ENCODE measurements around the gene KIAA0930.

Gene KIAA0930

GRCh38 chr22:45200860-45201511 lies 39.7 kb downstream of the KIAA0930 start:
- no peak overlapping the region for H3K4me3 ChIP-seq (ENCODE audit: low read depth, low read length)
- CTCF ChIA-PET, result interaction anchor here (1.3 kb wide), 1 partner anchor 10 kb away, joined by 3 read pairs; no protein-coding TSS in a partner anchor

DNA sequence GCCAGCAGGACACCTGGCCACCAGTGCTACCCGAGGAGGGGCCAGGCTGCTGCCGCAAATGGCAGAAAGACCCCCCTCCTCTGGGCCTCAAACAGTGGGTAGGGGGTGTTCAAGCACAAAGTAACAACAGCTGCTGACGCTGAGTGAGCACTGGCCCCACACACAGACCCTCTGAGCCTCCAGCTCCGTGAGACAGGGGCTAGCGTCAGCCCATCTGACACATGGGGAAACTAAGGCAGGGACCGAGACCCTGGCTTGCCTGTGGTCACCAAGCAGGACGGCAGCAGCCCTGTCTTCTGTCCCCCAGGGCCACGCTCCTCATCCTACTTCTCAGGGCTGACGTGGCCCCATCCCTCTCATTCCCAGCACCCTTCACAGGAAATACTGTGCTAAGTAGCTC lies 40.5 kb downstream of the KIAA0930 start:
- Histone ChIP-seq H3K36me3 (ENCODE audit: control insufficient read depth in 2 of 2, insufficient read depth in 1 of 2, low read length in 2 of 2) (peaks cover 0 to 85% of the 10 kb centered on the region in 2 experiments; a peak in 1 of 3 replicates), H3K27ac (ENCODE audit: extremely low read depth, low read depth, low read length) (no peak overlapping the region), H3K9me3 (ENCODE audit: control insufficient read depth, insufficient read depth, low read depth, low read length) (no peaks in the 10 kb centered on the region), H3K4me3 (ENCODE audit: low read depth, low read length) (no peak overlapping the region), H3K4me1 (ENCODE audit: control insufficient read depth, insufficient read depth, low read length) (peaks cover 4% of the 10 kb centered on the region; the same call in 1 of the 2 replicates)
- TF ChIP-seq ZNF580 (tag by site-specific recombination; IDR thresholded peaks at IDR 0.05) (no peak), MYNN (tag by site-specific recombination; IDR thresholded peaks at IDR 0.05; ENCODE audit: borderline replicate concordance) (no peak), YY1 (tag by site-specific recombination; IDR thresholded peaks at IDR 0.05) (no peak), ZBTB48 (tag by site-specific recombination; IDR thresholded peaks at IDR 0.05) (no peak)
- TF ChIP-seq, protein P1, sequence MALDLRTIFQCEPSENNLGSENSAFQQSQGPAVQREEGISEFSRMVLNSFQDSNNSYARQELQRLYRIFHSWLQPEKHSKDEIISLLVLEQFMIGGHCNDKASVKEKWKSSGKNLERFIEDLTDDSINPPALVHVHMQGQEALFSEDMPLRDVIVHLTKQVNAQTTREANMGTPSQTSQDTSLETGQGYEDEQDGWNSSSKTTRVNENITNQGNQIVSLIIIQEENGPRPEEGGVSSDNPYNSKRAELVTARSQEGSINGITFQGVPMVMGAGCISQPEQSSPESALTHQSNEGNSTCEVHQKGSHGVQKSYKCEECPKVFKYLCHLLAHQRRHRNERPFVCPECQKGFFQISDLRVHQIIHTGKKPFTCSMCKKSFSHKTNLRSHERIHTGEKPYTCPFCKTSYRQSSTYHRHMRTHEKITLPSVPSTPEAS (tag by site-specific recombination; IDR thresholded peaks at IDR 0.05), result no peak
- TF ChIP-seq, protein P2, sequence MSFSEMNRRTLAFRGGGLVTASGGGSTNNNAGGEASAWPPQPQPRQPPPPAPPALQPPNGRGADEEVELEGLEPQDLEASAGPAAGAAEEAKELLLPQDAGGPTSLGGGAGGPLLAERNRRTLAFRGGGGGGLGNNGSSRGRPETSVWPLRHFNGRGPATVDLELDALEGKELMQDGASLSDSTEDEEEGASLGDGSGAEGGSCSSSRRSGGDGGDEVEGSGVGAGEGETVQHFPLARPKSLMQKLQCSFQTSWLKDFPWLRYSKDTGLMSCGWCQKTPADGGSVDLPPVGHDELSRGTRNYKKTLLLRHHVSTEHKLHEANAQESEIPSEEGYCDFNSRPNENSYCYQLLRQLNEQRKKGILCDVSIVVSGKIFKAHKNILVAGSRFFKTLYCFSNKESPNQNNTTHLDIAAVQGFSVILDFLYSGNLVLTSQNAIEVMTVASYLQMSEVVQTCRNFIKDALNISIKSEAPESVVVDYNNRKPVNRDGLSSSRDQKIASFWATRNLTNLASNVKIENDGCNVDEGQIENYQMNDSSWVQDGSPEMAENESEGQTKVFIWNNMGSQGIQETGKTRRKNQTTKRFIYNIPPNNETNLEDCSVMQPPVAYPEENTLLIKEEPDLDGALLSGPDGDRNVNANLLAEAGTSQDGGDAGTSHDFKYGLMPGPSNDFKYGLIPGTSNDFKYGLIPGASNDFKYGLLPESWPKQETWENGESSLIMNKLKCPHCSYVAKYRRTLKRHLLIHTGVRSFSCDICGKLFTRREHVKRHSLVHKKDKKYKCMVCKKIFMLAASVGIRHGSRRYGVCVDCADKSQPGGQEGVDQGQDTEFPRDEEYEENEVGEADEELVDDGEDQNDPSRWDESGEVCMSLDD (tag by site-specific recombination; IDR thresholded peaks at IDR 0.05), result no peak
- ChIA-PET CTCF (interaction anchor here (1.3 kb wide), 1 partner anchor 11 kb away, joined by 3 read pairs; no protein-coding TSS in a partner anchor), POLR2A (no interaction called here)

More at GRCh38 chr22:45200860-45201511, 39.7 kb downstream of the KIAA0930 start:
- H3K27ac ChIP-seq (ENCODE audit: extremely low read depth, low read depth, low read length), result no peak overlapping the region
- H3K4me1 ChIP-seq (ENCODE audit: control insufficient read depth, insufficient read depth, low read length), result peaks cover 4% of the 10 kb centered on the region; the same call in 1 of the 2 replicates
- peaks cover 0 to 81% of the 10 kb centered on the region in 2 experiments; a peak in 2 of 3 replicates for H3K36me3 ChIP-seq (ENCODE audit: control insufficient read depth in 2 of 2, insufficient read depth in 1 of 2, low read length in 2 of 2)
- no peaks in the 10 kb centered on the region for H3K9me3 ChIP-seq (ENCODE audit: control insufficient read depth, insufficient read depth, low read depth, low read length)
- POLR2A ChIA-PET, result no interaction called here
- TF ChIP-seq ZNF292 (tag by site-specific recombination; IDR thresholded peaks at IDR 0.05; ENCODE audit: borderline replicate concordance, low read depth) (no peak), ZNF548 (tag by site-specific recombination; IDR thresholded peaks at IDR 0.05) (no peak), ELK4 (IDR thresholded peaks at IDR 0.05; ENCODE audit: borderline replicate concordance, low read depth, low read length) (no peak), ZNF776 (tag by site-specific recombination; IDR thresholded peaks at IDR 0.05; ENCODE audit: borderline replicate concordance) (no peak), GLI4 (tag by site-specific recombination; IDR thresholded peaks at IDR 0.05) (peak; percentile 40; the same call in 1 of the 2 replicates), ZFP3 (tag by site-specific recombination; IDR thresholded peaks at IDR 0.05; ENCODE audit: low read depth) (peak; percentile 91)
- TF ChIP-seq, protein P3, sequence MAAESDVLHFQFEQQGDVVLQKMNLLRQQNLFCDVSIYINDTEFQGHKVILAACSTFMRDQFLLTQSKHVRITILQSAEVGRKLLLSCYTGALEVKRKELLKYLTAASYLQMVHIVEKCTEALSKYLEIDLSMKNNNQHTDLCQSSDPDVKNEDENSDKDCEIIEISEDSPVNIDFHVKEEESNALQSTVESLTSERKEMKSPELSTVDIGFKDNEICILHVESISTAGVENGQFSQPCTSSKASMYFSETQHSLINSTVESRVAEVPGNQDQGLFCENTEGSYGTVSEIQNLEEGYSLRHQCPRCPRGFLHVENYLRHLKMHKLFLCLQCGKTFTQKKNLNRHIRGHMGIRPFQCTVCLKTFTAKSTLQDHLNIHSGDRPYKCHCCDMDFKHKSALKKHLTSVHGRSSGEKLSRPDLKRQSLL (tag by site-specific recombination; IDR thresholded peaks at IDR 0.05), result peak; percentile 63; the same call in 1 of the 2 replicates

GRCh38 chr22:45199723-45200122 lies 41.0 kb downstream of the KIAA0930 start:
- Histone ChIP-seq H3K4me1 (ENCODE audit: control insufficient read depth, insufficient read depth, low read length) (peaks cover 4% of the 10 kb centered on the region; the same call in 1 of the 2 replicates), H3K27ac (ENCODE audit: extremely low read depth, low read depth, low read length) (no peak overlapping the region), H3K9me3 (ENCODE audit: control insufficient read depth, insufficient read depth, low read depth, low read length) (no peaks in the 10 kb centered on the region), H3K36me3 (ENCODE audit: control insufficient read depth in 2 of 2, insufficient read depth in 1 of 2, low read length in 2 of 2) (peaks cover 0 to 86% of the 10 kb centered on the region in 2 experiments; a peak in 1 of 3 replicates), H3K4me3 (ENCODE audit: low read depth, low read length) (no peak overlapping the region)
- no peak for TF ChIP-seq ZNF366 (tag by site-specific recombination; conservative IDR thresholded peaks at IDR 0.05)
- no peak for TF ChIP-seq ZNF140 (tag by site-specific recombination; IDR thresholded peaks at IDR 0.05)
- no peak for TF ChIP-seq ZNF585B (tag by site-specific recombination; IDR thresholded peaks at IDR 0.05)
- no peak for TF ChIP-seq ZNF629 (tag by site-specific recombination; IDR thresholded peaks at IDR 0.05)
- TF ChIP-seq ZBTB1 (tag by site-specific recombination; IDR thresholded peaks at IDR 0.05), result no peak
- TF ChIP-seq ZNF704 (tag by site-specific recombination; IDR thresholded peaks at IDR 0.05), result no peak
- TF ChIP-seq ZNF626 (tag by site-specific recombination; IDR thresholded peaks at IDR 0.05), result no peak
- TF ChIP-seq ZNF837 (tag by site-specific recombination; IDR thresholded peaks at IDR 0.05), result no peak
- TF ChIP-seq ZNF426 (tag by site-specific recombination; IDR thresholded peaks at IDR 0.05), result no peak
- TF ChIP-seq ZNF16 (tag by site-specific recombination; IDR thresholded peaks at IDR 0.05; ENCODE audit: low read depth), result no peak
- TF ChIP-seq SCRT2 (tag by site-specific recombination; IDR thresholded peaks at IDR 0.05), result no peak
- TF ChIP-seq ZFP3 (tag by site-specific recombination; IDR thresholded peaks at IDR 0.05; ENCODE audit: low read depth), result no peak
- ChIA-PET CTCF (no interaction called here), POLR2A (no interaction called here)
